ENCODE data around the gene OR5B21. TPM values are rescaled to one million over a fixed set of nuclear protein-coding genes. Genes with fewer than 3 reads are reported as not detected.

OR5B21 gene
- total RNA-seq (2021): not detected in 2 replicates
- Bru-seq, nascent RNA: not detected
- BruChase-seq, experiment 1, labeled RNA remaining after a 2-hour chase: not detected
- not detected for BruChase-seq, experiment 2, labeled RNA remaining after a 6-hour chase
- long read RNA-seq: 0 reads

DNA sequence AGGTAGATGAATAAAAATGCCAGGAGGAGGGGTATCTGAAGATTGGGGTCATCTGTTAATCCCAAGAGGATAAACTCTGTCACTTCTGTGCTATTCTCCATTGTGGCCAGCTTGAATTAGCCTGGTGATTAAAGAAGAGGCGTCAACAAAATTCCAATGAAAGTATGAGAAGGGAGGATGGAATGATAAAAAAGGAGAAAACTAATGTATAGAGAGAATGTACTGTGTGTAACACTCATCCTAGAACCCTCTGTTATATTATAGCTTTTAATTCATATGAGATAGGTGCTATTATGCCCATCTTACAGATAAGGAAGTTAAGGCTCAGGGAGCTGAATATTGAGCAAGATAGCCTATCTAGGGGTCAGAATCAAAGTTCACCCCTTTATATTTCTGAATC is at the start of gene OR5B21:
OR5B21 (minus strand) TSS at position 101 of the 400 bp plus-strand sequence; CDS start at position 101, 0 bp downstream.
- Histone ChIP-seq H3K27me3 (replicated peaks; ENCODE audit: insufficient read depth, low read depth, low read length, poor library complexity) (no peaks in the 10 kb centered on the region), H3K4me1 (ENCODE audit: insufficient read depth, low read length, poor library complexity, severe bottlenecking) (no peaks in the 10 kb centered on the region), H3K9me3 (ENCODE audit: low read depth, low read length, poor library complexity, severe bottlenecking) (no peaks in the 10 kb centered on the region), H3K36me3 (ENCODE audit: insufficient read depth, low read length, poor library complexity, severe bottlenecking) (no peaks in the 10 kb centered on the region), H3K27ac (ENCODE audit: low read depth, low read length, poor library complexity, severe bottlenecking) (no peak within 1 kb of the TSS), H3K4me3 (ENCODE audit: low read depth, low read length, poor library complexity, severe bottlenecking) (no peak within 1 kb of the TSS)
- DNase-seq (ENCODE audit: low spot score): no peak
- TF ChIP-seq, protein P1, sequence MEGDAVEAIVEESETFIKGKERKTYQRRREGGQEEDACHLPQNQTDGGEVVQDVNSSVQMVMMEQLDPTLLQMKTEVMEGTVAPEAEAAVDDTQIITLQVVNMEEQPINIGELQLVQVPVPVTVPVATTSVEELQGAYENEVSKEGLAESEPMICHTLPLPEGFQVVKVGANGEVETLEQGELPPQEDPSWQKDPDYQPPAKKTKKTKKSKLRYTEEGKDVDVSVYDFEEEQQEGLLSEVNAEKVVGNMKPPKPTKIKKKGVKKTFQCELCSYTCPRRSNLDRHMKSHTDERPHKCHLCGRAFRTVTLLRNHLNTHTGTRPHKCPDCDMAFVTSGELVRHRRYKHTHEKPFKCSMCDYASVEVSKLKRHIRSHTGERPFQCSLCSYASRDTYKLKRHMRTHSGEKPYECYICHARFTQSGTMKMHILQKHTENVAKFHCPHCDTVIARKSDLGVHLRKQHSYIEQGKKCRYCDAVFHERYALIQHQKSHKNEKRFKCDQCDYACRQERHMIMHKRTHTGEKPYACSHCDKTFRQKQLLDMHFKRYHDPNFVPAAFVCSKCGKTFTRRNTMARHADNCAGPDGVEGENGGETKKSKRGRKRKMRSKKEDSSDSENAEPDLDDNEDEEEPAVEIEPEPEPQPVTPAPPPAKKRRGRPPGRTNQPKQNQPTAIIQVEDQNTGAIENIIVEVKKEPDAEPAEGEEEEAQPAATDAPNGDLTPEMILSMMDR (conservative IDR thresholded peaks at IDR 0.05; ENCODE audit: low read depth, low read length): no peak
- TF ChIP-seq EZH2 (IDR thresholded peaks at IDR 0.05; ENCODE audit: borderline replicate concordance, low read depth, low read length, poor library complexity, severe bottlenecking): no peak
- ChIA-PET CTCF (no interaction called here), POLR2A (ENCODE audit: low non-redundant PET) (no interaction called here)
- BruUV-seq (replicated peaks): no TSS peak
- intact Hi-C loops (cut with micrococcal nuclease; ENCODE audit: unreplicated experiment): no loop called here

DNA sequence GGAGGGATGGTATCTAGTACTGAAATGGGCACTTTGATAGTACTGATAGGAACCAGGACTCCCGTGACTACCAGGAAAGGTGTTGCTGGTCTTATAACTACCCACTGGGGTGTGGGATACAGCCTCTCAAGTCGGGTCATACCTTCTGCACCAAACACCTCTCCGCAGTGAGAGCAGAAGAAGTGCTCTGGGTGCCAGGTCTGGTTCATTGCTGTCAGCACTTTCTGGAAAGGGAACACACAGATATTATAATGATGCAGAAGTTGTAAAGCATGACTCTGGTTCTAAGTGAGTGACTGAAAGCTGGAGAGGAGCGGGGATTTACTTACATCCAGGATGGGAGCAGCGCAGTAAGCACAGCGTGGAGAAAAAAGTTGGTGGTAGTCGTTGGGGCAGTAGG is 41.7 kb upstream of the OR5B21 start:
- POLR2A ChIA-PET (ENCODE audit: low non-redundant PET): no interaction called here
- no peak for TF ChIP-seq EZH2 (IDR thresholded peaks at IDR 0.05; ENCODE audit: borderline replicate concordance, low read depth, low read length, poor library complexity, severe bottlenecking)
- TF ChIP-seq, protein P1 (conservative IDR thresholded peaks at IDR 0.05; ENCODE audit: low read depth, low read length): no peak
- H3K27me3 ChIP-seq (replicated peaks; ENCODE audit: insufficient read depth, low read depth, low read length, poor library complexity): no peaks in the 10 kb centered on the region
- no peak for DNase-seq (ENCODE audit: low spot score)
- H3K36me3 ChIP-seq (ENCODE audit: insufficient read depth, low read length, poor library complexity, severe bottlenecking): no peaks in the 10 kb centered on the region
- H3K4me1 ChIP-seq (ENCODE audit: insufficient read depth, low read length, poor library complexity, severe bottlenecking): no peaks in the 10 kb centered on the region
- no TSS peak for BruUV-seq (replicated peaks)
- no peak overlapping the region for H3K4me3 ChIP-seq (ENCODE audit: low read depth, low read length, poor library complexity, severe bottlenecking)
- CTCF ChIA-PET: no interaction called here
- no peak overlapping the region for H3K27ac ChIP-seq (ENCODE audit: low read depth, low read length, poor library complexity, severe bottlenecking)
- H3K9me3 ChIP-seq (ENCODE audit: low read depth, low read length, poor library complexity, severe bottlenecking): no peaks in the 10 kb centered on the region
- intact Hi-C loops (cut with micrococcal nuclease; ENCODE audit: unreplicated experiment): loop anchor here (5.0 kb wide), 1 partner anchor 1467 kb away; no protein-coding TSS in a partner anchor

DNA sequence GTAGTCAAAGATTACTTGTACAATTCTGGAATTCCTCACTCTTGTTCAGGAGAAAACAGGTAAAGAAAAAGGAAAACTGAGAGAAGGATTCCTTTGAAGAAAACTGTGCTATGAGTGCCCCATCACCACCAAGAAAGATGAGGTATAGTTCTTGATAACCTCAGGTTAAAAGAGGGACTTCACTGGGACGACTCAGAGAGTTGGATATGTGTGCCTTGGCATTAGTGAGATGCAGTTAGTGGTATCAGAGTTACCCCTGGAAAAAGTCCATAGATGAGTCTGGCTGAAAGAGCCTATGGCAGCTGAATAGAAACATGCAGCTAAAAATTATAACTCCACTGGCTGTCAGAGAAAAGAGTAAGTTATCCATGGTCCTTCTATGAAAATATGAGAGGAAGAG is 38.9 kb upstream of the OR5B21 start:
- no peaks in the 10 kb centered on the region for H3K9me3 ChIP-seq (ENCODE audit: low read depth, low read length, poor library complexity, severe bottlenecking)
- BruUV-seq (replicated peaks): no TSS peak
- no peak overlapping the region for H3K27ac ChIP-seq (ENCODE audit: low read depth, low read length, poor library complexity, severe bottlenecking)
- CTCF ChIA-PET: no interaction called here
- POLR2A ChIA-PET (ENCODE audit: low non-redundant PET): no interaction called here
- no peak overlapping the region for H3K4me3 ChIP-seq (ENCODE audit: low read depth, low read length, poor library complexity, severe bottlenecking)
- intact Hi-C loops (cut with micrococcal nuclease; ENCODE audit: unreplicated experiment): no loop called here
- no peak for TF ChIP-seq EZH2 (IDR thresholded peaks at IDR 0.05; ENCODE audit: borderline replicate concordance, low read depth, low read length, poor library complexity, severe bottlenecking)
- TF ChIP-seq, protein P1 (conservative IDR thresholded peaks at IDR 0.05; ENCODE audit: low read depth, low read length): no peak
- H3K36me3 ChIP-seq (ENCODE audit: insufficient read depth, low read length, poor library complexity, severe bottlenecking): no peaks in the 10 kb centered on the region
- no peaks in the 10 kb centered on the region for H3K4me1 ChIP-seq (ENCODE audit: insufficient read depth, low read length, poor library complexity, severe bottlenecking)
- H3K27me3 ChIP-seq (replicated peaks; ENCODE audit: insufficient read depth, low read depth, low read length, poor library complexity): no peaks in the 10 kb centered on the region
- DNase-seq (ENCODE audit: low spot score): no peak
